ENCODE measurements around the gene CMTM6.

Gene CMTM6, protein sequence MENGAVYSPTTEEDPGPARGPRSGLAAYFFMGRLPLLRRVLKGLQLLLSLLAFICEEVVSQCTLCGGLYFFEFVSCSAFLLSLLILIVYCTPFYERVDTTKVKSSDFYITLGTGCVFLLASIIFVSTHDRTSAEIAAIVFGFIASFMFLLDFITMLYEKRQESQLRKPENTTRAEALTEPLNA

DNA sequence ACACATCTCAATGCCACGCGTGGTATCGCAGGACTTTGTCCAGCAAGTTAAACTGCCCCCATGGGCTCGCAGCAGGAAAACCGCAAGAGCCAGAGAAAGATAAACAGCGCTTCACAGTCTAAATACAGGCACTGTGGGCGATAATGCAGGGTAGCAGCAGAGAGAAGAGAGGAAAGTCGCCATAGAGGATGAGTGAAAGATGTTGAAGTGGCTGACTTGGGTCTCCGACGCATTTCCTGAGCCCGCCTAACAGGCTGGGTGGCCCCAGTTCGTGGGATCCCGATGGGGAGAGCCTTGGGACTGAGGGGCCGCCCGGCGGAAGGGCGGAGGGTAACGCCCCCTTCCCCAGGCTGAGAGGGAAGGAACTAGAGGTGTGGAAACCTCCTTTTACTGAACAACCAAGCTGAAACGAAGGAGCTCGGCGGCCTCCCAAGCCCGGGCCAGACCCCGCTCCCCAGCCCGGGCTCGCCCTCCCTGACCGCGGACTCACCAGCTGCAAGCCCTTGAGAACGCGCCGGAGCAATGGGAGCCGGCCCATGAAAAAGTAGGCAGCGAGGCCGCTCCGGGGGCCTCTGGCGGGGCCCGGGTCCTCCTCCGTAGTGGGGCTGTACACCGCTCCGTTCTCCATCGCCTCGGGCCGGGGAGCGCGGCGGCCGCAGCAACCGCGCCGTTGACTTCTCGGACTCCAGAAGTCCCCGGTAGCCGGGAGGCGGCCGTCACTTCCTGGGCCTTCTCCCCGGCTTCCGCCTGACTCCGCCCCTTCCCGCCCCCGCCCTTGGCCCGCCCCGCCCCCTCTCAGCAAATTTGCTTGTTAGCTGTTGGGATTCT lies at the start of gene CMTM6:
TSS of gene CMTM6 (minus strand) at position 735 of the 828 bp plus-strand sequence. CDS start at position 628, 107 bp downstream.
- H3K36me3 ChIP-seq (ENCODE audit: insufficient read depth, low read length): no peaks in the 10 kb centered on the region
- H3K4me3 ChIP-seq (ENCODE audit: low read depth, low read length): peak within 1 kb of the TSS; percentile 90
- peak within 1 kb of the TSS; percentile 85 for H3K27ac ChIP-seq (ENCODE audit: low read depth, low read length)
- peak within 1 kb of the TSS; percentile 98 for H2AFZ ChIP-seq (ENCODE audit: low read length, unreplicated experiment)
- H3K79me2 ChIP-seq (ENCODE audit: control insufficient read depth, insufficient read depth, low read length, unreplicated experiment): peaks cover 35% of the 10 kb centered on the region
- peaks cover 8% of the 10 kb centered on the region for H3K4me1 ChIP-seq (ENCODE audit: control insufficient read depth, insufficient read depth, low read length, unreplicated experiment)
- no peaks in the 10 kb centered on the region for H3K27me3 ChIP-seq (ENCODE audit: insufficient read depth, low read length)

DNA sequence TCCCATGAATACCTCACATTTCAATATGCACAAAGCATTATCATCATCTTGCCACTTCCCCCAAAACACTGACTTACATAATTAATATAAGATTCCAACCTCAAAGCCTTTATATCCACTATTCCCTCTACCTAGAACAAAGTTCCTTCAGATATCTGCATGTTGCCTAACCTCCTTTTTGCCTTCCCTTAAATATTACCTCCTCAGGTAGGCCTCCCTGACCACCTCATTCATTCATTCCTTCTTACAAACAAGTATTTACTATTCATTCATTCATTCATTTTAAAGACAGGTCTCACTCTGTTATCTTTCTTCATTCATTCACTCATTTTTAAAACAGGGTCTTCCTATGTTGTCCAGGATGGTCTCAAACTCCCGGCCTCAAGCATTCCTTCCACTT lies 49.4 kb upstream of the CMTM6 start:
- no peaks in the 10 kb centered on the region for H3K27me3 ChIP-seq (ENCODE audit: insufficient read depth, low read length)
- H3K79me2 ChIP-seq (ENCODE audit: control insufficient read depth, insufficient read depth, low read length, unreplicated experiment): peaks cover 59% of the 10 kb centered on the region
- no peak overlapping the region for H3K4me3 ChIP-seq (ENCODE audit: low read depth, low read length)
- H2AFZ ChIP-seq (ENCODE audit: low read length, unreplicated experiment): no peak overlapping the region
- no peaks in the 10 kb centered on the region for H3K4me1 ChIP-seq (ENCODE audit: control insufficient read depth, insufficient read depth, low read length, unreplicated experiment)
- H3K36me3 ChIP-seq (ENCODE audit: insufficient read depth, low read length): no peaks in the 10 kb centered on the region
- no peak overlapping the region for H3K27ac ChIP-seq (ENCODE audit: low read depth, low read length)

DNA sequence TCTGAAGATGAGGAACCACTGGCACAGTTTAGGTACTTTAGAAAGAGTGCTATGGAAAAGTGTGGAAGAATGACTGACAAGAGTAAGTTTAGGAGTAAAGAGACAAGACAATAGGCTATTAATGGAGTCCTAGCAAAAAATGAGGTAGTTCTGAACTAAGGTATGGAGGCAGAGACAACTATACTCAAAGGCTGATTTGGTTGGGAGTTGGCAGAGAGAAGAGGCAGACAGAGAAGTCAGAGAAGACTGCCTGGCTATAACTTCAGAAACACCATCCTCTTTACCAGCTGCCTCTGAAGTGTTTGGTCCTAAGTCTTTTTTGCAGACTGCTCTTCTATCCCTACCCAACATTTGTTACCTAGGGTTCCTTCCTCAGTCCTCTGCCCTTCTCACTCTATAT lies 48.8 kb upstream of the CMTM6 start:
- H3K27ac ChIP-seq (ENCODE audit: low read depth, low read length): no peak overlapping the region
- no peaks in the 10 kb centered on the region for H3K36me3 ChIP-seq (ENCODE audit: insufficient read depth, low read length)
- no peak overlapping the region for H2AFZ ChIP-seq (ENCODE audit: low read length, unreplicated experiment)
- H3K4me3 ChIP-seq (ENCODE audit: low read depth, low read length): no peak overlapping the region
- no peaks in the 10 kb centered on the region for H3K4me1 ChIP-seq (ENCODE audit: control insufficient read depth, insufficient read depth, low read length, unreplicated experiment)
- peaks cover 61% of the 10 kb centered on the region for H3K79me2 ChIP-seq (ENCODE audit: control insufficient read depth, insufficient read depth, low read length, unreplicated experiment)
- H3K27me3 ChIP-seq (ENCODE audit: insufficient read depth, low read length): no peaks in the 10 kb centered on the region

DNA sequence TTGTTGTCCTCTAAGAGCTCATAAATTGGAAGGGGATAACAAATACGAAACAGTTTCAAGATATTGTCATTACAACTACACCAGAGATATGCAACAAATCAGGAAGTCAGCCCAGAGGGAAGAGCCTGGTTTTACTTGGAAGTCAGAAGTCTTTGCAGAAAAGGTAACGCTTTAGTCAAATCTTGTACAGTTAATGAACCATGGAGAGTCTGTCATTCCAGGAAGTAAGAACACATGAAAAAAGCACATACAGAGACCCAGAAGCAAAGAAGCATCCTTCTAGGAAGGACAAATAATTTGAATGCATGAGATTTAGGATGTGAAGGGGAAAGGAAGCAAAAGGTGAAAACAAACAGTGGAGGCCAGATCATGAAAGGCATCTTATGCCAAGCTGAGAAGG lies 48.4 kb upstream of the CMTM6 start:
- Histone ChIP-seq H3K36me3 (ENCODE audit: insufficient read depth, low read length) (no peaks in the 10 kb centered on the region), H3K27me3 (ENCODE audit: insufficient read depth, low read length) (no peaks in the 10 kb centered on the region), H3K79me2 (ENCODE audit: control insufficient read depth, insufficient read depth, low read length, unreplicated experiment) (peaks cover 63% of the 10 kb centered on the region), H2AFZ (ENCODE audit: low read length, unreplicated experiment) (no peak overlapping the region), H3K27ac (ENCODE audit: low read depth, low read length) (no peak overlapping the region), H3K4me3 (ENCODE audit: low read depth, low read length) (no peak overlapping the region), H3K4me1 (ENCODE audit: control insufficient read depth, insufficient read depth, low read length, unreplicated experiment) (no peaks in the 10 kb centered on the region)

DNA sequence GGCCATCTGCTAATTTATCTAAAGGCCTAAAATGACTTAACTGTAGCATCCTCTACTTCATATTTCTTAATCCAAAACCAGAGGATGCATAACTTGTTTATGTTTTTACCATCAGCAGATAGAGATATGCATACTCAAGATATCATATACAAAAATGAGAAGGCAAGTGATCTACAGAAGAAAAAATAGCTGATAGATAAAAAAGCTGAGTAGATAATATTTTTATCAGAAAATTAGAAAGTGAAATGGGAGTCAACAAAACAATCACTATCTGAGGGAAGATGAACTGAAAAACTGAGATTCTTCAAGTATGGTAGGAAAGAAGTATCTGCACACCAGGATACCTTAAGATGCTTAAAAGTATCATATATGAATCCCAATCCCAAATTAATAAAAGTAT lies 42.7 kb upstream of the CMTM6 start:
- Histone ChIP-seq H3K79me2 (ENCODE audit: control insufficient read depth, insufficient read depth, low read length, unreplicated experiment) (peaks cover 20% of the 10 kb centered on the region), H2AFZ (ENCODE audit: low read length, unreplicated experiment) (no peak overlapping the region), H3K4me1 (ENCODE audit: control insufficient read depth, insufficient read depth, low read length, unreplicated experiment) (peaks cover 22% of the 10 kb centered on the region), H3K27ac (ENCODE audit: low read depth, low read length) (no peak overlapping the region), H3K4me3 (ENCODE audit: low read depth, low read length) (no peak overlapping the region), H3K27me3 (ENCODE audit: insufficient read depth, low read length) (no peaks in the 10 kb centered on the region), H3K36me3 (ENCODE audit: insufficient read depth, low read length) (0 out of 2 replicates have a peak, but pooled peaks cover 5% of the 10 kb centered on the region)

DNA sequence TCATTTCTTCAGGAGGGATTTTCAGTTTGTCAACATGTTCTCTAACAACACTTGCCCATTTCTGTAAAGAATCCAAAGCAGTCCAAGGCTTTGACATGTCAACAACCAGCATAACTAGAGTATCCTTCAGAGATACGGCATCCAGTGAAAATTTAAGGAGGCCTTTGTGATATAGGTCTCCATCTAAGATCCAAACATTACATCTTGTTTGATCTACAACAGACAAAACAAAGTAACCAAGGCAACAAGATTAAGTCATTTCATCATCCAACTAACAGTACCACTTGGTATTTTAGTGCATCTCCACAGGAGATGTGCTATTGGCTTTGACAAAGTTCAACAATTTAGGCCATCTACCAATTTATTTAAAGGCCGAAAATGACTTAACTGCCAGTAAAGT lies 42.2 kb upstream of the CMTM6 start:
- Histone ChIP-seq H3K36me3 (ENCODE audit: insufficient read depth, low read length) (0 out of 2 replicates have a peak, but pooled peaks cover 5% of the 10 kb centered on the region), H3K79me2 (ENCODE audit: control insufficient read depth, insufficient read depth, low read length, unreplicated experiment) (peaks cover 20% of the 10 kb centered on the region)

DNA sequence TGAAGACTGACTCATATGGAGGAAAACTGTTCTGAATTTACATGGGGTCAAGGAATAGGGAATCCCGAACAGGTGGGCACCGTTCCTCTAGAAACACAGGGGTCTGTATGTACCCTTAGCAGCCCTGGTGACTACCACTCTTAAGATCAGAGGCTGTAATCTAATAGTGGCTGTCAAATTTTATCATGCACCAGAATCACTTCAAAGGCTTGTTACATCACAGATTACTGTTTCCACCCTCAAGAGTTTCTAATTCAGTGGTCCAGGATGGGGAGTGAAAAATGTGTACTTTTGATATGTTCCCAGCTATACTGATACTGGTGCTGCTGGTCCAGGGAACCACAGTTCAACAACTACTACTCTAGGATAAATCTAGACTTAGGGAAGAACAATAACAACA lies 40.2 kb upstream of the CMTM6 start:
- no peak overlapping the region for H3K4me3 ChIP-seq (ENCODE audit: low read depth, low read length)
- H3K4me1 ChIP-seq (ENCODE audit: control insufficient read depth, insufficient read depth, low read length, unreplicated experiment): peaks cover 22% of the 10 kb centered on the region
- H3K27ac ChIP-seq (ENCODE audit: low read depth, low read length): peak overlapping the region; percentile 4; the same call in 1 of the 2 replicates
- H2AFZ ChIP-seq (ENCODE audit: low read length, unreplicated experiment): no peak overlapping the region
- H3K36me3 ChIP-seq (ENCODE audit: insufficient read depth, low read length): 0 out of 2 replicates have a peak, but pooled peaks cover 5% of the 10 kb centered on the region
- peaks cover 13% of the 10 kb centered on the region for H3K79me2 ChIP-seq (ENCODE audit: control insufficient read depth, insufficient read depth, low read length, unreplicated experiment)
- H3K27me3 ChIP-seq (ENCODE audit: insufficient read depth, low read length): no peaks in the 10 kb centered on the region

More for the DNA sequence above, 42.2 kb upstream of the CMTM6 start:
- no peaks in the 10 kb centered on the region for H3K27me3 ChIP-seq (ENCODE audit: insufficient read depth, low read length)
- peak overlapping the region; percentile 53; the same call in 1 of the 2 replicates for H3K27ac ChIP-seq (ENCODE audit: low read depth, low read length)
- H2AFZ ChIP-seq (ENCODE audit: low read length, unreplicated experiment): no peak overlapping the region
- H3K4me3 ChIP-seq (ENCODE audit: low read depth, low read length): no peak overlapping the region
- peaks cover 22% of the 10 kb centered on the region for H3K4me1 ChIP-seq (ENCODE audit: control insufficient read depth, insufficient read depth, low read length, unreplicated experiment)

DNA sequence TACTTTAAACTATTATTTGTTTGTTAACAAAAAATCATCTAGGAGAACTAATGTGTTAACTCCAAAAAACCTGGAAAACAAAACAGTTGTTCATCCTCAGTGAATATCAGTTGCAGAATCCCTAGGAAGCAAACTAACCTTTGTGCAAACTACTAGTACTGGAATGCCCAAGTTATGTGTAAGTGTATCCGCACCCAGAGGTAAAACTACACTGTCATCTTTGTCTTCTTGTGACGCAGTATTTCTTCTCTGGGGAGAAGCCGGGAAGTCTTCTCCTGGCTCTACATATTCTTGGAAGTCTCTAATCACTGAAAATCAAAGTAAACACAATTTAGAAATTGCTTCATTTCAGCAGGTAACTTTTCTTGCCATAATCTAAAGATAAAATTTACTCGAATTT lies 38.2 kb upstream of the CMTM6 start:
- 0 out of 2 replicates have a peak, but pooled peaks cover 5% of the 10 kb centered on the region for H3K36me3 ChIP-seq (ENCODE audit: insufficient read depth, low read length)
- H3K4me3 ChIP-seq (ENCODE audit: low read depth, low read length): no peak overlapping the region
- H3K79me2 ChIP-seq (ENCODE audit: control insufficient read depth, insufficient read depth, low read length, unreplicated experiment): peaks cover 5% of the 10 kb centered on the region
- peaks cover 22% of the 10 kb centered on the region for H3K4me1 ChIP-seq (ENCODE audit: control insufficient read depth, insufficient read depth, low read length, unreplicated experiment)
- no peaks in the 10 kb centered on the region for H3K27me3 ChIP-seq (ENCODE audit: insufficient read depth, low read length)
- no peak overlapping the region for H3K27ac ChIP-seq (ENCODE audit: low read depth, low read length)
- no peak overlapping the region for H2AFZ ChIP-seq (ENCODE audit: low read length, unreplicated experiment)

DNA sequence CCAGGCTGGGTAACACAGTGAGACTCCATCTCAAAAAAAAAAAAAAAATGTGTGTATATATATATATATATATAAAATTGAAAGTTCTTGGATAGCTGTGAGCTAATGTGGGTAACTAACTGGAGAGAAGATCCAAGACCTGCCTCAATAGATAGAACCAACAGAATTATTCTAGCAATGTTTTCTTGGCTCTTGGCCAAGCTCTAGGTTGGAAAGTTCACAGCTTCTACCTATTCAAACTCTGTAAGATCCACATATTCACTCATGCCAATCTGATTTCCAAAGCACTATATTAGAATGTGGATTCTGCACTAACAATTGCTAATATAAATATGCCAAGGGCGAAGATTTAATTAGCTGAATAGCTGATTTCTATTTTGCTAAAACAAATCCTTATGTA lies 29.8 kb upstream of the CMTM6 start:
- H3K27me3 ChIP-seq (ENCODE audit: insufficient read depth, low read length): no peaks in the 10 kb centered on the region
- no peaks in the 10 kb centered on the region for H3K4me1 ChIP-seq (ENCODE audit: control insufficient read depth, insufficient read depth, low read length, unreplicated experiment)
- no peak overlapping the region for H3K4me3 ChIP-seq (ENCODE audit: low read depth, low read length)
- H2AFZ ChIP-seq (ENCODE audit: low read length, unreplicated experiment): no peak overlapping the region
- H3K27ac ChIP-seq (ENCODE audit: low read depth, low read length): no peak overlapping the region
- no peaks in the 10 kb centered on the region for H3K79me2 ChIP-seq (ENCODE audit: control insufficient read depth, insufficient read depth, low read length, unreplicated experiment)
- peaks cover 22% of the 10 kb centered on the region for H3K36me3 ChIP-seq (ENCODE audit: insufficient read depth, low read length)

DNA sequence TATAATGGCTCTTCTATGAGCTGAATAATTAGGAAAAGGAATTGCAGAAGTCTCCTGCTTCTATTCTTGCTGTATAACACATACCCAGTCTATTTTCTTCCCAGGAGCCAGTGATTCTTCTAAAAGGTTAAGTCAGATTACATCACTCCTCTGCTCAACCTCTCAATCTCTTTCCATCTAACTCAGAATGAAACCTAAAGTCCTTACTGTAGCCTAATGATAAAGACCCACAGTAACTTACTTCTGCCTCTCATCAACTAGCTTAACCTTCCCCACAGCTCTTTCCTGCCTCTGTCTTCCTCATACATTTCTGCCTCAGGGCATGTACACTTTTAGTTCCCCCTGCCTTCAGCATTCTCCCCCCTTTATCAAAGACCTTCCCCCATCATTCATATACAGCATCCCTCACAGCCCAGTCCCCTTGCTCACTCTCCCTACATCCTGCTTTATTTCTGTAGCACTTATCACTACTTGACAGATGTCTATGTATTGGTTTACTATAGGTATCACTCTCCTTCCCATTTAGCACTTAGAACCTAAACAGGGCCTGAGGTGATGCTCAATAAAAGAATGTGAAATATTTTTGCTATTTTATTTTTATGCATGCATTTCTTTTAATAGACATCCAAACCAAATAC lies 28.5 kb upstream of the CMTM6 start:
- no peaks in the 10 kb centered on the region for H3K27me3 ChIP-seq (ENCODE audit: insufficient read depth, low read length)
- H3K79me2 ChIP-seq (ENCODE audit: control insufficient read depth, insufficient read depth, low read length, unreplicated experiment): no peaks in the 10 kb centered on the region
- H2AFZ ChIP-seq (ENCODE audit: low read length, unreplicated experiment): no peak overlapping the region
- H3K4me1 ChIP-seq (ENCODE audit: control insufficient read depth, insufficient read depth, low read length, unreplicated experiment): no peaks in the 10 kb centered on the region
- H3K27ac ChIP-seq (ENCODE audit: low read depth, low read length): no peak overlapping the region
- peaks cover 29% of the 10 kb centered on the region for H3K36me3 ChIP-seq (ENCODE audit: insufficient read depth, low read length)
- H3K4me3 ChIP-seq (ENCODE audit: low read depth, low read length): no peak overlapping the region
